HepG2 (cell line): Measurements from ENCODE around the gene CMIP. TPM values are rescaled to one million over a fixed set of nuclear protein-coding genes. Genes with fewer than 3 reads are reported as not detected.

ENCODE experiments used
- E2F5 ChIP-seq: sonication (generic); formaldehyde crosslinking; conservative IDR thresholded peaks from 2 replicates; pipeline ENCODE4 v1.4.0; 2020; ENCODE audit warnings: missing genetic modification reagents
- ELF1 ChIP-seq: sonication (generic); formaldehyde crosslinking; IDR thresholded peaks from 2 replicates; pipeline ENCODE4 v1.4.0; 2020; ENCODE audit warnings: missing genetic modification reagents
- GFI1 ChIP-seq: sonication (generic); formaldehyde crosslinking; IDR thresholded peaks from 2 replicates; pipeline ENCODE4 v1.5.0; 2020; ENCODE audit warnings: missing genetic modification reagents, mild to moderate bottlenecking, borderline replicate concordance
- KLF15 ChIP-seq: sonication (generic); formaldehyde crosslinking; IDR thresholded peaks from 2 replicates; pipeline ENCODE4 v1.8.1; 2023; ENCODE audit warnings: borderline replicate concordance, mild to moderate bottlenecking, inconsistent platforms, missing genetic modification reagents, mixed read lengths
- MXD4 ChIP-seq: IDR thresholded peaks from 2 replicates; pipeline ENCODE4 v1.6.1; 2016; ENCODE audit warnings: mild to moderate bottlenecking, missing biosample characterization, missing genetic modification reagents
- NFATC3 ChIP-seq: sonication (generic); formaldehyde crosslinking; IDR thresholded peaks from 2 replicates; pipeline ENCODE4 v1.5.1; 2020; ENCODE audit warnings: mild to moderate bottlenecking, missing genetic modification reagents
- NR1H2 ChIP-seq: sonication (generic); formaldehyde crosslinking; IDR thresholded peaks from 2 replicates; pipeline ENCODE4 v1.8.1; 2022; ENCODE audit warnings: low read depth, missing genetic modification reagents, borderline replicate concordance
- PHF5A ChIP-seq: IDR thresholded peaks from one replicate; pipeline ENCODE4 v1.6.1; 2018; ENCODE audit warnings: low read depth, missing genetic modification reagents; ENCODE audit not compliant: unreplicated experiment
- PRMT3 ChIP-seq: sonication (generic); formaldehyde crosslinking; IDR thresholded peaks from 2 replicates; pipeline ENCODE4 v1.8.1; 2022; ENCODE audit warnings: low read depth, mild to moderate bottlenecking, moderate library complexity, missing genetic modification reagents, borderline replicate concordance
- RCOR2 ChIP-seq: IDR thresholded peaks from 2 replicates; pipeline ENCODE4 v1.6.1; 2016; ENCODE audit warnings: missing biosample characterization, missing genetic modification reagents
- THAP11 ChIP-seq: IDR thresholded peaks from 2 replicates; pipeline ENCODE4 v1.6.1; 2016; ENCODE audit warnings: missing biosample characterization, missing genetic modification reagents
- ZBTB21 ChIP-seq: sonication (generic); formaldehyde crosslinking; IDR thresholded peaks from 2 replicates; pipeline ENCODE4 v1.4.0; 2020; ENCODE audit warnings: missing genetic modification reagents
- ZNF230 ChIP-seq: sonication (generic); formaldehyde crosslinking; IDR thresholded peaks from 2 replicates; pipeline ENCODE4 v1.4.0; 2020; ENCODE audit warnings: mild to moderate bottlenecking, missing genetic modification reagents
- ZNF3 ChIP-seq: IDR thresholded peaks from 2 replicates; pipeline ENCODE4 v1.7.0; 2017; ENCODE audit warnings: inconsistent platforms
- ZNF329 ChIP-seq: sonication (generic); formaldehyde crosslinking; IDR thresholded peaks from 2 replicates; pipeline ENCODE4 v1.9.0; 2021; ENCODE audit warnings: low read depth, mild to moderate bottlenecking, missing genetic modification reagents
- ZNF407 ChIP-seq: sonication (generic); formaldehyde crosslinking; IDR thresholded peaks from one replicate; pipeline ENCODE4 v1.5.1; 2020; ENCODE audit warnings: mild to moderate bottlenecking, missing genetic modification reagents; ENCODE audit errors: not compliant biosample characterization
- ZNF556 ChIP-seq: sonication (generic); formaldehyde crosslinking; IDR thresholded peaks from 2 replicates; pipeline ENCODE4 v1.4.0; 2020; ENCODE audit warnings: mild to moderate bottlenecking, missing genetic modification reagents, borderline replicate concordance
- ZNF564 ChIP-seq: sonication (generic); formaldehyde crosslinking; IDR thresholded peaks from 2 replicates; pipeline ENCODE4 v1.8.1; 2023; ENCODE audit warnings: mild to moderate bottlenecking, missing genetic modification reagents
- ZNF607 ChIP-seq: sonication (generic); formaldehyde crosslinking; IDR thresholded peaks from 2 replicates; pipeline ENCODE4 v1.5.1; 2020; ENCODE audit warnings: missing genetic modification reagents, mild to moderate bottlenecking, borderline replicate concordance
- ZNF773 ChIP-seq: sonication (generic); formaldehyde crosslinking; IDR thresholded peaks from 2 replicates; pipeline ENCODE4 v1.4.0; 2020; ENCODE audit warnings: missing genetic modification reagents, borderline replicate concordance
- ZNF841 ChIP-seq: sonication (generic); formaldehyde crosslinking; IDR thresholded peaks from 2 replicates; pipeline ENCODE4 v1.8.1; 2023; ENCODE audit warnings: missing genetic modification reagents, borderline replicate concordance
- polyA plus RNA-seq, 8 experiments: library from polyadenylated mRNA; depleted of rRNA in 3 of 8; stranded (reverse) in 7 of 8; unstranded in 1 of 8; fragments of >200 nt; fragmentation: Illumina TruSeq in 4 of 8; extraction: Trizol in 4 of 8; gene quantifications; 2 replicates each; pipeline versions ENCODE4 v1.2.1 to v1.2.3, GENCODE V29; 2011 to 2016; ENCODE audit warnings: low read depth in 4 of 8, missing spikeins in 1 of 8, mixed read lengths in 1 of 8; ENCODE audit not compliant: insufficient read depth in 1 of 8
- total RNA-seq, 5 experiments: library from RNA; depleted of rRNA; stranded (reverse); fragments of >200 nt; fragmentation: Illumina TruSeq; extraction: Trizol; gene quantifications; 2 replicates each; pipeline ENCODE4 v1.2.3, GENCODE V29; 2016; ENCODE audit warnings: low read depth in 1 of 5

CMIP gene
- total and polyA plus RNA-seq, 2 of the 13 experiments (the other 11 are each of a cell fraction or from before 2014, with no cell fraction given): 10.9 to 18.1 TPM

- no peak for TF ChIP-seq E2F5 (CRISPR knock-in tag)
- TF ChIP-seq MXD4: no peak
- no peak for TF ChIP-seq RCOR2 (CRISPR knock-in tag)
- no peak for TF ChIP-seq ZNF230 (CRISPR knock-in tag)
- TF ChIP-seq ZBTB21: peak; percentile 33; the same call in 1 of the 2 replicates
- no peak for TF ChIP-seq ZNF3 (CRISPR knock-in tag)
- no peak for TF ChIP-seq ZNF607 (CRISPR knock-in tag)
- no peak for TF ChIP-seq PHF5A (CRISPR knock-in tag)
- TF ChIP-seq ZNF556: no peak
- no peak for TF ChIP-seq GFI1 (CRISPR knock-in tag)
- TF ChIP-seq NR1H2 (CRISPR knock-in tag): 0 out of 2 replicates have a peak, but pooled peaks have one; percentile 49
- TF ChIP-seq ZNF329 (CRISPR knock-in tag): no peak
- peak; percentile 69 for TF ChIP-seq ZNF564
- TF ChIP-seq ZNF841 (CRISPR knock-in tag): no peak
- 0 out of 2 replicates have a peak, but pooled peaks have one; percentile 17 for TF ChIP-seq THAP11 (CRISPR knock-in tag)
- TF ChIP-seq ZNF773 (CRISPR knock-in tag): no peak
- TF ChIP-seq ZNF407 (CRISPR knock-in tag): no peak
- 0 out of 2 replicates have a peak, but pooled peaks have one; percentile 13 for TF ChIP-seq ELF1 (CRISPR knock-in tag)
- TF ChIP-seq NFATC3 (CRISPR knock-in tag): no peak
- no peak for TF ChIP-seq KLF15 (CRISPR knock-in tag)
- no peak for TF ChIP-seq PRMT3 (CRISPR knock-in tag)
These were observed 285.8 kb downstream of the CMIP start (continued) for GRCh38 chr16:81730090-81731051.
